ENCODE data around the gene PPIL1. TPM values are rescaled to one million over a fixed set of nuclear protein-coding genes. Genes with fewer than 3 reads are reported as not detected.

The PPIL1 gene
- total RNA-seq, 1 donor from 2014 or later, result 35.1 TPM

DNA sequence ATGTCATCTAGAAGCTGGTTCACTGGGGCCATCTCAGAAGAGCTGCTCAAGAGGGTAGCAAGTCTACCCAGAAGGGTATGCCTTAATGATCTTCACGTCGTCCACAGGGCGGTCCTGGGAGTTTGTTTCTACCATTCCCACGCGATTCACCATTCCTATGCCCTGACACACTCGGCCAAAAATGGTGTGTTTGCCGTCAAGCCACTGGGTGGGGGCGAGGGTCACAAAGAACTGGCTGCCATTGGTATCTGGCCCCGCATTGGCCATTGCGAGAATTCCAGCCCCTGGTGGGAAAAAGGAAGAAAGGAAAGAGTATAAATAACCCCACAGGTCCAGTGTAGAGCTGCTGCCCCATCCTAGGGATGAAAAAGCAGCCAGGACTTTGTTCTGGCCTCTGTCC, 18.9 kb downstream of the PPIL1 start:
- DNase-seq (ENCODE audit: low read depth, low spot score), result no peak

DNA sequence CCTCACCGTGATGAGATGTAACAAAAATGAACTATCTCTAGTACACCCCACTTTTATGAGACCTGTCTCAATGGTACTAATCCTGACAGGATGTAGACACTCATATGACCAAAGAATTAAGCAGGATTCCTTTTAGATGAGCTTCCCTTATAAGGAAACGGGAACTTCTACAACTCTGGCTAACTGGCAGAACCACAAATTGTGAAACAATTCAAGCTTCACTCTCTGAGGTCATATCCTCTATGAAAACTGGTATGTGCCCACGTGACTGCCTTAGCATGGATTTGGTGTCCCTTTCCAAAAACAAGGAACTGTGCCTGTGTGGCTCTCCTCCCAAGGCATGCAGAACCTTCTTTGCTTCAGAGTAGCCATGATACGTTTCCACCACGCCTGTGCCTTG, 21.3 kb downstream of the PPIL1 start:
- DNase-seq (ENCODE audit: low read depth, low spot score), result peak; percentile 33

- peak; percentile 43 for DNase-seq (ENCODE audit: low read depth, low spot score)
Measured at GRCh38 chr6:36852481-36853147, 22.0 kb downstream of the PPIL1 start.

DNA sequence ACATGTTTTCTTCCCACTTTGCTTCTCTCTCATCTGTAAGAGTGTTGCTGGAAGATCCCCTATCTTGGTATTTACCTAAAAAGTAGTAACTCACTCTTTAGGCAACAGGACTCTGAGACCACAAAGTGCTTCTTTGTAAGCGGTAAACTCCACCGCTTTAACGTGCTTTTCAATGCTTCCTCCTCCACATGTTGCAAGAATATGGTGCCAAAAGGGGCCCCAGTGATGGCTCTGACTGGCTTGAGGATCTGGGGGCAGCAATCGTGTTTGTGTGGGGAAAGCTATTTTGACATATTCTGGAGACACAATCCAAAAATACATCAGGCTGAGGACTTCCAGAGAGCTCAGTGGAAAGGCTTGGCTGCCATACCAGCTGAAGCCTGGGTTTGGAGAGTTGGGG, 23.0 kb downstream of the PPIL1 start:
- no peak for DNase-seq (ENCODE audit: low read depth, low spot score)

- peak; percentile 47 for DNase-seq (ENCODE audit: low read depth, low spot score)
Measured at GRCh38 chr6:36851149-36851614, 23.4 kb downstream of the PPIL1 start.

GRCh38 chr6:36850021-36850420, 24.6 kb downstream of the PPIL1 start:
- no peak for DNase-seq (ENCODE audit: low read depth, low spot score)

GRCh38 chr6:36848658-36849441, 25.8 kb downstream of the PPIL1 start:
- no peak for DNase-seq (ENCODE audit: low read depth, low spot score)

- DNase-seq (ENCODE audit: low read depth, low spot score), result no peak
Measured at GRCh38 chr6:36847991-36848390, 26.6 kb downstream of the PPIL1 start.

- no peak for DNase-seq (ENCODE audit: low read depth, low spot score)
Measured at GRCh38 chr6:36847152-36847551, 27.5 kb downstream of the PPIL1 start.

DNA sequence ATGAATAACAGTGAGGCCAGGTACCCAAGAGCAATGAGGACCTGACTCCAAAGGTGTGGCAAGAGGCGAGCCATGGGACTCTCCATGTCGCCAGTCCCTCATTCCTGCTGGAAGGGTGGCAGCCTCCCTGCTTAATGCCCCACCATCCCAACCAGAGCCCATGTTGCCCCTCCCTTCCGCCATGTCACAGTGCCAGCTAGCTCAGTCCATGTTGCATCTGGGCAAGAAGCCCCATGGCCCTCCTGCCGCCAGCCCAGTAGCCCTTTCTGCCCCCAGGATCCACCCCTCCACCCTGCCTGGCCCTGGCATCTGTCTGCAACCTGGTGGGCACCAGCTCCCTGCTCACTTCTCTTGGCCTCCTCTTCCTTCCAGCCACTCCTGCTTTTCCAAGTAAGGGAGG, 29.4 kb downstream of the PPIL1 start:
- no peak for DNase-seq (ENCODE audit: low read depth, low spot score)

- no peak for DNase-seq (ENCODE audit: low read depth, low spot score)
Measured at GRCh38 chr6:36844232-36845170, 30.1 kb downstream of the PPIL1 start.

GRCh38 chr6:36843170-36843569, 31.4 kb downstream of the PPIL1 start:
- no peak for DNase-seq (ENCODE audit: low read depth, low spot score)

DNA sequence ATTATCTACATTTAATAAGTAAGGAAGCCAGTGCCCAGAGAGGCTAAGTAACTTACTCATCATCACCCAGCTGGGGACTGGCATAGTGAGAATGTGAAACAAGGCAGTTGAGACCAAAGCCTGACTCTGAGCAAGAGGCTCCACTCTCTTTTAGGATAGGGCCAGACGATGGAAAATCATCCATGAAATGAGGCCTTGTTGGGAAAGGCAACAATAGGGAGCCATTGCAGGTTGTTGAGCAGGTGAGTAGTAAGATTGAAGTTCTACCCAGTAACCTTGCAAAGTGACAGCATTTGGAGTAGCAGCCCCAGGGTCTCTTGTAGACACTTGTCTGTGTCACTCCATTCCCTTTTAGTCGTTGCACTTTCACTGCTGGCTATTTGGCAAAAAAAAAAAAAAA, 32.8 kb downstream of the PPIL1 start:
- DNase-seq (ENCODE audit: low read depth, low spot score), result no peak

GRCh38 chr6:36840432-36841403, 33.9 kb downstream of the PPIL1 start:
- no peak for DNase-seq (ENCODE audit: low read depth, low spot score)

GRCh38 chr6:36839749-36840431, 34.7 kb downstream of the PPIL1 start:
- DNase-seq (ENCODE audit: low read depth, low spot score), result no peak

DNA sequence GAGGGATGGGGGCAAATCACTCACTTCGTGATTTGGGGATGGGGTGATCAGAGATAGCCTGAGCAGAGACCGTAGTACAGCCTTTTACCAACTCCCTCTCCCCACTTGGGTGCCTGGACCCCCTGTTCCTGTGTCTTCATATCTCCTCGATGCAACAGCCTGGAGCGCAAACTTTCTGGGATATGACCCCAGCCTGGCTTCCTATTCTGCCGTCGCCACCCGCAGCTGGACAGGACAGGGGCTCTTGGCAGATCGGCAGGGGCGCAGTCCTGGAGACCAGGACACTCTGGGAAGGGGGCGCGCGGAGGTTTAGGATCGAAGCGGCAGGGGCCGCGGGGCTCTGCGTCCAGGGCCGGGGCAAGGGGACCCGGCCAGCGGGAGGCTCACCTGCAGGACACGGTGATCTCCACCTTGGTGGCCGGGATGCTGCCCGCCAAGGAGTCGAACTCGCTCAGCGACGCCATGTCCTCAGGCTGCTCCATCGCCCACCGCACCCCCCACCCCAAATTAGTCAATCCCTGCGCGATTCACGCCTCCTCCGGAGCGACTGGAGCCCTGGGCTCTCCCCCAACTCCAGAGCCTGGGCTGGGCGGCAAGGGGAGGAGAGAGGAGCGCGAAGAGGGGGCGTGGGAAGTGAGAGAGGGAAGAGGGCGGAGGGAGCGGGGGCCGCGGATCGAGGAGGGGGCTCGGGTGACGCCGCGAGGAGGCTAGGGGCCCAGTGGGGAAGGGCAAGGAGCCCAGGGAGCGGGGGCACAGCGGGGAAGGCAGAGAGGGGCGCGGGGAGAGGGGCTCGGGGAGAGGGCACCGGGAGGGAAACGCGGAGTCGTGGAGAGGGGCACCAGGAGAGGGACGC, 35.5 kb downstream of the PPIL1 start, which contains the start of gene CPNE5:
Gene CPNE5, minus strand, starts transcription at position 549 of the 853 bp plus-strand sequence. Its CDS starts 67 bp downstream, at position 482.
- no peak for DNase-seq (ENCODE audit: low read depth, low spot score)

DNA sequence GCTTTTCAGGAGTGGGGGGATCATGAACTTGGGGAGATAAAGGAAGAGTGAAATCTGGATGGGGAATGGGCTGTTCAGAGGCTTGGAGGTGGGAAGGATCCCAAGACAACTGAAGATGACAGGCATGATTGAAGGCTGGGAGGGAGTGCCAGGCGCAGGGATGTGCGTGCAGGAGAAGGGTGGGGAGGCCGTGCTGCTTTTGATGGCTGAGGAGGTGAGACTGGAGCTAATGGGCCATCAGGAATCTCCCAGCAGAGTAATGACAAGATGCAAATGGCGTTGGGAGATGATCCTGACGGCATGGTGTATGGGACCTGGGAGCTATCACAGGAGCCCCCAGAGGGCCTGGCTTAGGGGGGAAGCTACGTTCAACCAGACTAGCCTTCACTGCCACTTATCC, 36.9 kb downstream of the PPIL1 start:
- no peak for DNase-seq (ENCODE audit: low read depth, low spot score)

DNA sequence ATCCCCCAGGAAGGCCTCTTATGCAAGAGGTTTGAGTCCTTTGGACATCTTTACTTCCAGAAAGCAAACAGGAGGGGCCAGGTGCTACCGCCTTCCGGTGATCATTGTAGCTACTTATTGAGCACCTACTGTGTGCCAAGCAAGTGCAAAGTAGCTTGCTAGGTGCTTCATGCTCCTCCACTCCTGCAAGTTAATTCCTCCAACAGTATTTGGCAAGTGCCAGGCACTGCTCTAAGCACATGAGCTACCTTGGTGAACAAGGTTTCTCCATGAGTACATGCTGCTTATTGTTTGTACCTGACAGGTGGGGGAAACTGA, 37.6 kb downstream of the PPIL1 start:
- no peak for DNase-seq (ENCODE audit: low read depth, low spot score)

Measured in pulmonary artery endothelial cell (primary cell).